Skeletal muscle cell (primary cell): Measurements from ENCODE around the gene PLEKHA7.

Source experiments
- DNase-seq: peaks from one replicate; pipeline ENCODE4 v3.0.0-alpha.2; 2010; ENCODE audit warnings: low read depth
- H3K4me3 ChIP-seq: 2 replicates; pipeline ENCODE4 v1.5.1; 2011; ENCODE audit warnings: low read depth, mild to moderate bottlenecking, control low read depth, low read length, moderate library complexity

PLEKHA7 gene

GRCh38 chr11:16804104-16804947 is 209.9 kb downstream of the PLEKHA7 start:
- DNase-seq = peak; percentile 47
- no peak overlapping the region for H3K4me3 ChIP-seq

DNA sequence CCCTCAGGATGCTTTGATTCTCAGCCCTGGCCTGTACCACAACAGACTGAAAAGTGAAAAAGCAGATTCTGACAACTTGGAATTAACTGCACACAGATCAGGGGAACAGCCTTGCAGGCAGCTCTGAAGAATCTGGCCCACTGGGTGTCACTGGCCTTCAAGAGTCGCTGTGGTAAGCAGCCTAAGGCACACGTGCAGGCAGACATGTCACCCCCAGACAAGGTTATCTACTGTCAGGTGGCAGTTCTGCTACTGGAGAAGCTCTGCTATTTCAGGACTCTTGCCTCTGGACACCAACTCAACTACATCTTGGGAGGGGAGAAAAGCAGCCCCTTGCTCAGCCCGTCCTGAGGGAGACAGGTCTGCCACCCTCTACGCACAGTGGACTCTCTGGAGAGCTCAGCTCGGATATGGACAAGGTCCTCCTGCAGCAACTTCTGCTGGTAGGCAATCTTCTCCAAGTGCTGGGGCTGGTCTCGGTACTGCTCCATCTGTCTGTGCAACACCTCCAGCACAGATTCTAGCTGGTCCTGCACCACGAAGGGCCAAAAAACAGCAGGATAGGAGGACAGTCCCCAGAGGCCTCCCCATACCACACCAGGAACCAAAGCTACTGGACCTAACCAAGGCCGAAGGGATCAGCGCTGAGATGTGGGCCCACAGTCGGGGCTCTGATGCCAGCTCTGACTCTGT is 212.8 kb downstream of the PLEKHA7 start:
- H3K4me3 ChIP-seq = no peak overlapping the region
- no peak for DNase-seq

GRCh38 chr11:16800382-16800781 is 213.8 kb downstream of the PLEKHA7 start:
- no peak for DNase-seq
- H3K4me3 ChIP-seq = no peak overlapping the region

- DNase-seq = no peak
Observed at GRCh38 chr11:16799890-16800289, 214.3 kb downstream of the PLEKHA7 start.

DNA sequence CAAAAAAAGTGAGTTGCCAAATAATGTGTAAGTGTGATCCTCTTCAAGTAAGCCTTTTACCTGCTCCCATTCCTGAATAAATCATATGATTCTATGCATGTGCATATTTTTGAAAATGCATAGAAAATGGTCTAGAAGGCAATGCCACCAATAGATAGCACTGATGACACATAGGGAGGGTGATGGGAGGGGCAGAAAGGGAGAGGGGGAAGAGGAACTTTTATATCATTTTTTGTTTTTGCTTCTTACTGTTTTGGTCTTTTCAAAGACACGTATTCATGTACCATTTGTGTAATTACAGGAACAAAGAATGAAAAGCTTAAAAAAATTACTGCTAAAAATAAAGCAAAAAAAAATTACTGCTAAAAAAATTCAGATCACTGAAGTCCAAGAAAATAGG is 215.0 kb downstream of the PLEKHA7 start:
- H3K4me3 ChIP-seq = no peak overlapping the region
- DNase-seq = no peak

More at GRCh38 chr11:16799890-16800289, 214.3 kb downstream of the PLEKHA7 start:
- H3K4me3 ChIP-seq = no peak overlapping the region

GRCh38 chr11:16797776-16798175 is 216.4 kb downstream of the PLEKHA7 start:
- DNase-seq = no peak
- no peak overlapping the region for H3K4me3 ChIP-seq

GRCh38 chr11:16796311-16796710 is 217.9 kb downstream of the PLEKHA7 start:
- DNase-seq = no peak
- H3K4me3 ChIP-seq = no peak overlapping the region

- no peak overlapping the region for H3K4me3 ChIP-seq
- no peak for DNase-seq
Observed at GRCh38 chr11:16795146-16795545, 219.1 kb downstream of the PLEKHA7 start.

GRCh38 chr11:16794047-16794818 is 220.0 kb downstream of the PLEKHA7 start:
- no peak for DNase-seq
- no peak overlapping the region for H3K4me3 ChIP-seq

GRCh38 chr11:16793511-16793910 is 220.7 kb downstream of the PLEKHA7 start:
- no peak for DNase-seq
- H3K4me3 ChIP-seq = no peak overlapping the region

DNA sequence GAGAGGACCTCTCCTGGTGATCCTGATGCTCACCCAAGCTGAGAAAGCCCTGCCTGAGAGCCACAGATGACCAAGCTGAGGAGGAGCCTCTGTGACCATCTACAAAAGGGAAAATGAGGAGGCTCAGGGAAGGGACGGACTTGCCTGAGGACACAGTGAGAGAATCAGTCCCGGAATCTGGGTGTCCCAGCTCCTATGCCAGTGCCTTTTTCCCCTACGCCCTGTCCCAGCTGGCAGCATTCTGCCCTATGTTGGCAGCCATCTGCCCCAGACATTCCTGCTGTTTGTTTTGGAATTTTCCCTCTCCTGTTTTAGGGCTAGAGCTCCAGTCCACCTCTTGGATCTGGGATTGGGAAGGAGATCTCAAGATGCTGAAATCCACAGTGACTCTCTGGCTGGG is 221.2 kb downstream of the PLEKHA7 start:
- DNase-seq = no peak
- H3K4me3 ChIP-seq = no peak overlapping the region

DNA sequence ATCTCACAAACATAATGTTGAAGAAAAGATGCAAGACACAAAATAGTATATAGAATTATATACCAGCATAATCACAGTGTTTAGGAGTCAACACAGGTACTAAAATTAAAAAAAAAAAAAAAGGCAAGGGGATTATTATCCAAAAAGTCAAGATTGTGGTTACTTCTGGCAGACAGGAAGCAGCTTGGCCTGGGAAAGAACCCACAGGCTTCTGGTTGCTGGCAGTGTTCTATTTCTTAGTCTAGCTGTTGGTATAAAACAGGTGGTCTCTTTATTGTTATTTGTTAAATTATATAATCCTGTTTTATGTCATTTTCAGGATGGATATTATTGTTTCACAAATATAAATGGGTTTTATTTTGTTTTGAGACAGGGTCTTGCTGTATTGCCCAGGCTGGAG is 221.8 kb downstream of the PLEKHA7 start:
- DNase-seq = no peak
- no peak overlapping the region for H3K4me3 ChIP-seq

GRCh38 chr11:16791191-16791961 is 222.8 kb downstream of the PLEKHA7 start:
- DNase-seq = peak; percentile 81
- no peak overlapping the region for H3K4me3 ChIP-seq

- no peak for DNase-seq
- no peak overlapping the region for H3K4me3 ChIP-seq
Observed at GRCh38 chr11:16790486-16791190, 223.6 kb downstream of the PLEKHA7 start.

GRCh38 chr11:16789560-16790485 is 224.4 kb downstream of the PLEKHA7 start:
- H3K4me3 ChIP-seq = no peak overlapping the region
- DNase-seq = no peak

- H3K4me3 ChIP-seq = no peak overlapping the region
- DNase-seq = no peak
Observed at GRCh38 chr11:16789063-16789420, 225.2 kb downstream of the PLEKHA7 start.

DNA sequence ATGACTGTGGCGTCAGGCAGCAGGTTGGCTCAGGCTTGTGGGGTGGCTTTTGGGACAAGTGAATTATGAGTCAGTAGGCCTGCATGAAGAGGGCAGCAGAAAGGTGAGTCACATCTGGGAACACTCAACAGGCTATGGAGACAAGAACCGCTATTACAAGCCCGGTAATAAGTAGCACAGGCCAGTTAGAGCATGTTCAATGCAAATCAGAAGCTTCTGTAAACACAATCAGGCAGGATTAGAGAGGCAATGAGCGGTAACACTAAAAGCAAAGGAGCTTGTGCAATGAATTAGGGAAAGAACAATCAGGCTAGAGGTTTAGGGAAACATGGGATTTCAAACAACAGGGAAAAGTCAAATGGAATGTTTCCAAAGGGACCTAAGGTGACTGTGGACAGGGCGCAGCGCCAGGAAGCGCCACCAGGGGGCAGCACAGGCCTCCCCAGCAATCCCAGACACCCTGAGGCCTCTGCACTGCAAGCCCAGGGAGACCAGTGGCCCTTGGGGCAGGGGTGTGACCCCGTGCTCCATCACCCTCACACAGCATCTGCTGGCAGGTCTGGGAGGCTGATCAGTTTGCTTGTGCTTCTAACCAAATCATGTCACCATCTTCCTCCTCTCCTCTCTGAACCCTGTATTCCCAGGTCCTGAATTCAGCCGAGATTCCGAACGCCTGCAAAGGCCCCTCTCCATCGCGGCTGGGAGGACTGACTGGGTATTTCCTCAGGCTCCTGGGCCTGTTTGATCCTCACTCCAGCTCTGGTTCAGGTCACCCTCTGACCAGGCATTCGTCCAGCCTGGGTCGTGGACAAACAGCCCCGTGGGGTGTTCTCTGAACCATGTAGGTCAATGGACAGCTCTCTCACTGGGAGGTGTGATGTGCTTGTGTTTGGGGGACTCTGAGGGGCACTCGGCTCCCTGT is 225.8 kb downstream of the PLEKHA7 start:
- H3K4me3 ChIP-seq = no peak overlapping the region
- no peak for DNase-seq
